HCT116 (cell line): ENCODE results near the gene CHSY1. TPM values are rescaled to one million over a fixed set of nuclear protein-coding genes. Genes with fewer than 3 reads are reported as not detected.

Experiments used
- ATAC-seq: fragments of 200-7000 bp; cut with Tn5 transposase; 2 replicates; pipeline ENCODE4 v1.9.1; 2020; ENCODE audit warnings: mild to moderate bottlenecking, moderate library complexity
- BruUV-seq: library from RNA; stranded (reverse); fragments of 400-500 nt; replicated peaks from 2 replicates; lab custom pipeline; 2021; lab: Mats Ljungman, UMichigan
- CTCF ChIA-PET: fragments of 300-600 bp; sonication (Branson Sonifier 250); formaldehyde crosslinking; loops from one replicate; lab custom pipeline; 2021; ENCODE audit warnings: antibody characterized with exemption; lab: Charles Lee
- POLR2A ChIA-PET: fragments of 300-600, 350-600 bp; sonication (Branson Sonifier 250); formaldehyde crosslinking; loops from one replicate; lab custom pipeline; 2021; ENCODE audit warnings: antibody characterized with exemption; lab: Charles Lee
- RAD21 ChIA-PET, 2 experiments: fragments of 300-600 bp; sonication (Branson Sonifier 250); formaldehyde crosslinking; loops; one replicate each; lab custom pipeline; 2023; ENCODE audit warnings: low total read pairs in 2 of 2; ENCODE audit not compliant: uncharacterized antibody in 2 of 2, unreplicated experiment in 2 of 2, low non-redundant PET in 1 of 2; lab: Charles Lee
- DNase-seq: peaks from one replicate; pipeline ENCODE4 v3.0.0-alpha.2; 2010; ENCODE audit warnings: low read depth, low spot score
- H2AFZ ChIP-seq: fragments of 200-600 bp; shearing (Covaris generic), sonication (generic); 2 replicates; pipeline ENCODE4 v1.6.1; 2017; ENCODE audit warnings: low read depth, mixed run types, mixed read lengths, antibody characterized with exemption, low read length; ENCODE audit not compliant: poor library complexity, severe bottlenecking
- H3K27ac ChIP-seq: 2 replicates; pipeline ENCODE4 v1.5.1; 2012; ENCODE audit warnings: low read depth, low read length
- H3K27me3 ChIP-seq: fragments of 200-600 bp; sonication (generic); 2 replicates; pipeline ENCODE4 v1.6.1; 2016; ENCODE audit warnings: mixed run types, low read length, mixed read lengths; ENCODE audit not compliant: insufficient read depth
- H3K36me3 ChIP-seq, 2 experiments: fragments of 200-500 bp in 1 of 2; fragments of 200-600 bp in 1 of 2; sonication (Bioruptor generic) in 1 of 2; sonication (generic) in 1 of 2; 2 replicates each; pipeline versions ENCODE4 v1.5.1 to v1.6.1; 2014 to 2016; ENCODE audit warnings: low read length in 2 of 2, inconsistent platforms in 1 of 2, mixed read lengths in 1 of 2, mixed run types in 1 of 2; ENCODE audit not compliant: insufficient read depth in 2 of 2, control insufficient read depth in 1 of 2
- H3K4me1 ChIP-seq, 2 experiments: fragments of 200-600 bp in 1 of 2; sonication (generic) in 1 of 2; 2 replicates each; pipeline versions ENCODE4 v1.5.1 to v1.6.1; 2012 to 2017; ENCODE audit warnings: low read length in 2 of 2, inconsistent platforms in 1 of 2, mild to moderate bottlenecking in 1 of 2, mixed read lengths in 1 of 2, mixed run types in 1 of 2, moderate library complexity in 1 of 2; ENCODE audit not compliant: insufficient read depth in 2 of 2, control insufficient read depth in 1 of 2
- H3K4me2 ChIP-seq: fragments of 200-600 bp; sonication (generic); 2 replicates; pipeline ENCODE4 v1.6.1; 2017; ENCODE audit warnings: mixed run types, low read length, mixed read lengths
- H3K4me3 ChIP-seq, 2 experiments: fragments of 200-600 bp in 1 of 2; sonication (generic) in 1 of 2; replicated peaks in 1 of 2; 2 replicates each; pipeline ENCODE4 v1.5.1; 2011 to 2016; ENCODE audit warnings: low read length in 2 of 2, control low read depth in 1 of 2, low read depth in 1 of 2, mild to moderate bottlenecking in 1 of 2, mixed read lengths in 1 of 2, mixed run types in 1 of 2
- H3K79me2 ChIP-seq: fragments of 200-600 bp; sonication (generic); 2 replicates; pipeline ENCODE4 v1.6.1; 2017; ENCODE audit warnings: mild to moderate bottlenecking, mixed run types, low read length, moderate library complexity, mixed read lengths; ENCODE audit not compliant: insufficient read depth
- H3K9ac ChIP-seq: fragments of 200-600 bp; sonication (generic); 2 replicates; pipeline ENCODE4 v1.6.1; 2016; ENCODE audit warnings: low read length, mixed read lengths
- H3K9me2 ChIP-seq: fragments of 200-600 bp; sonication (generic), shearing (Covaris generic); 2 replicates; pipeline ENCODE4 v1.6.1; 2017; ENCODE audit warnings: mixed run types, mild to moderate bottlenecking, moderate library complexity; ENCODE audit not compliant: insufficient read depth
- H3K9me3 ChIP-seq, 2 experiments: fragments of 200-500 bp in 1 of 2; fragments of 200-600 bp in 1 of 2; sonication (Bioruptor generic) in 1 of 2; sonication (generic) in 1 of 2; 2 replicates each; pipeline ENCODE4 v1.6.1; 2014 to 2017; ENCODE audit warnings: low read length in 2 of 2, mixed read lengths in 2 of 2, inconsistent platforms in 1 of 2, low read depth in 1 of 2, mild to moderate bottlenecking in 1 of 2, mixed run types in 1 of 2, moderate library complexity in 1 of 2; ENCODE audit not compliant: control insufficient read depth in 1 of 2, insufficient read depth in 1 of 2
- H4K20me1 ChIP-seq: fragments of 200-600 bp; sonication (generic), shearing (Covaris generic); 2 replicates; pipeline ENCODE4 v1.6.1; 2017; ENCODE audit warnings: mixed run types, mild to moderate bottlenecking, moderate library complexity; ENCODE audit not compliant: insufficient read depth
- CEBPB ChIP-seq: IDR thresholded peaks from 2 replicates; pipeline ENCODE4 v1.6.1; 2012; ENCODE audit warnings: low read depth
- EZH2 ChIP-seq: fragments of 200-600 bp; sonication (generic); IDR thresholded peaks from 2 replicates; pipeline ENCODE4 v1.6.1; 2017; ENCODE audit warnings: antibody characterized with exemption, mixed run types
- intact Hi-C: fragments of 100-400 bp; cut with micrococcal nuclease; formaldehyde crosslinking; loops from 2 replicates; pipeline ENCODE4 v1.10.0; 2022
- total RNA-seq: library from RNA; stranded (reverse); gene quantifications from one replicate; pipeline ENCODE4 v1.2.1, GENCODE V29; 2021; ENCODE audit not compliant: unreplicated experiment
- TF ChIP-seq, protein P1 (sequence below): IDR thresholded peaks from 2 replicates; pipeline ENCODE4 v1.6.1; 2011; ENCODE audit warnings: mild to moderate bottlenecking, low read length, moderate library complexity; ENCODE audit not compliant: insufficient replicate concordance; ENCODE audit errors: extremely low read depth
- TF ChIP-seq, protein P2 (sequence below): IDR thresholded peaks from 2 replicates; pipeline ENCODE4 v1.6.1; 2012

CHSY1 gene
- total RNA-seq, 1 experiment from 2014 or later = 25.4 TPM

DNA sequence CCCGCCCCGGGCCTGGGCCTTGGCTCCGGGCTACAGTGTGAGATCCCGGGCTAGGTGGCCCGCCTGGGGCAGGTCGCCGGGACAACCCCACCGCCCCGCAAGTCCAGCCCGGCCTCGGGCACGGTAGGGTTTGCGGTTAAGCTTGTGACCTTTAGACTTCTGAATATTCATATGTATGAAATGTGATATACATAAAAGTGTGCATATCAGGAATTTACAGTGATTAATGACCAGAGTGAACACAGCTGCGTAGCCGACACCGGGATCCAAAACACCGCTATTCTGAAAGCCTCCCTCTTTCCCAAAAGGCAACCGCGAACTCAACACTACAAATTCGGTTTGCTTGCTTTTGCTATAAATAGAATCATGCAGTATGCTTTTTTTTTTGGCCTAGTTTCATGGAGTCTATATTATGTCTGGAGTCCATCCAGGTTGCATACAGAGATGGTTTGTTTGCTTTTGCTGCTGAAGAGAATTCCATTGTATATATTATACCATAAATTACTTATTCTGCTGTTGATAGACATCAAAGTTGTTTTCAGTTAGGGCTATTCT lies 43.8 kb upstream of the CHSY1 start:
- Histone ChIP-seq H3K9me2 (no peaks in the 10 kb centered on the region), H3K79me2 (peaks cover 44% of the 10 kb centered on the region), H3K9ac (peak overlapping the region; percentile 98)
- TF ChIP-seq EZH2 = no peak
- TF ChIP-seq, protein P1, sequence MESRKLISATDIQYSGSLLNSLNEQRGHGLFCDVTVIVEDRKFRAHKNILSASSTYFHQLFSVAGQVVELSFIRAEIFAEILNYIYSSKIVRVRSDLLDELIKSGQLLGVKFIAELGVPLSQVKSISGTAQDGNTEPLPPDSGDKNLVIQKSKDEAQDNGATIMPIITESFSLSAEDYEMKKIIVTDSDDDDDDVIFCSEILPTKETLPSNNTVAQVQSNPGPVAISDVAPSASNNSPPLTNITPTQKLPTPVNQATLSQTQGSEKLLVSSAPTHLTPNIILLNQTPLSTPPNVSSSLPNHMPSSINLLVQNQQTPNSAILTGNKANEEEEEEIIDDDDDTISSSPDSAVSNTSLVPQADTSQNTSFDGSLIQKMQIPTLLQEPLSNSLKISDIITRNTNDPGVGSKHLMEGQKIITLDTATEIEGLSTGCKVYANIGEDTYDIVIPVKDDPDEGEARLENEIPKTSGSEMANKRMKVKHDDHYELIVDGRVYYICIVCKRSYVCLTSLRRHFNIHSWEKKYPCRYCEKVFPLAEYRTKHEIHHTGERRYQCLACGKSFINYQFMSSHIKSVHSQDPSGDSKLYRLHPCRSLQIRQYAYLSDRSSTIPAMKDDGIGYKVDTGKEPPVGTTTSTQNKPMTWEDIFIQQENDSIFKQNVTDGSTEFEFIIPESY = no peak
- TF ChIP-seq, protein P2, sequence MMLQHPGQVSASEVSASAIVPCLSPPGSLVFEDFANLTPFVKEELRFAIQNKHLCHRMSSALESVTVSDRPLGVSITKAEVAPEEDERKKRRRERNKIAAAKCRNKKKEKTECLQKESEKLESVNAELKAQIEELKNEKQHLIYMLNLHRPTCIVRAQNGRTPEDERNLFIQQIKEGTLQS = no peak
- no peak for TF ChIP-seq CEBPB
- TF ChIP-seq, all 23 proteins: peak for 0
- TSS peak; percentile 79 for BruUV-seq
- intact Hi-C loops = no loop called here
- peak overlapping the region; percentile 57 to 96 for H3K4me3 ChIP-seq
- CTCF ChIA-PET = no interaction called here
- peaks cover 30% of the 10 kb centered on the region; the same call in 1 of the 2 replicates for H4K20me1 ChIP-seq
- H3K4me1 ChIP-seq = peaks cover 15 to 28% of the 10 kb centered on the region in 2 experiments
- RAD21 ChIA-PET = no interaction called here
- ATAC-seq (no peak), DNase-seq (no peak)
- H3K4me2 ChIP-seq = peak overlapping the region; percentile 90
- no peaks in the 10 kb centered on the region for H3K27me3 ChIP-seq
- peak overlapping the region; percentile 24 for H2AFZ ChIP-seq
- peaks cover 2 to 11% of the 10 kb centered on the region in 2 experiments; a peak in 2 of 4 replicates for H3K36me3 ChIP-seq
- H3K9me3 ChIP-seq = no peaks in the 10 kb centered on the region
- POLR2A ChIA-PET = no interaction called here
- H3K27ac ChIP-seq = peak overlapping the region; percentile 96
